Stimulated activated CD4-positive, alpha-beta T cell treated with anti-CD3 and anti-CD28 coated beads, Interleukin-2, amount 100 ng/mL, for 24 hours (primary cell): Measurements from ENCODE around the gene QKI.

Experiments
- DNase-seq, 2 donors: peaks; one replicate each; pipeline ENCODE4 v3.0.0-alpha.2; 2020

The QKI gene

DNA sequence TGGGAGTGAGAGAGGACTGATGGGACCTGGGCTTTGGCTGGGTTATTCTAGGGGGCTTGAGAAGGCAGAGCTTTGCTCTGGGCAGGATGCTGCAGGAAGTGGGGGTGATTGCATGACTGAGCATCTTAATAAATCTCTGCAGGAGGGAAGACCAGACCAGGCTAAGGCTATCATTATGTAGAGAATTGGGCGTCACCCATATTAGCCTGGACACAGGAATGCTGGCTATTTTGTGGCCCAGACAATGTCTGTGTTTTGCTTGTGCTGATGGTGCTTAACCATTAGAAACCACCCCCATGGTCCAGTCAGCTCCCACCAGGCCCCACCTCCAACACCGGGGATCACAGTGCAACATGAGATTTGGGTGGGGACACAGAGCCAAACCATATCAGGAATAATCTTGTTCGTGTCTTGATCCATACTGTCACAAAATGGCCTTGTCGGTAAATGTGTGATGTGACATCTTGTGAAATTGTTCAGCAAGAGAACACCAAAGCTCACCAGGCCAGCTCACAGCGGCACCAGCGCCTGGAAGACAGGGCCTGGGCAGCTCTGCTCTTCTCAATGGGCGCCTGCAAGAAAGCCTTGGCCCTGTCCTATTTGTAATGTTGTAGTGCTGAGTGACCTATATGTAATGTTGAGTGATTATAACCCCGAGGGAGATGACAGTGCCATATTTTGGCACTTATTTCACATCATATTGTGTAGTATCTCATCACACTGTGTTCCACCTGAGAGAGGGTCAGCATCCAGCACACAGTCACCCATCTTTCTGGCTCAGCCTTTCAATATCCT lies 211.8 kb downstream of the QKI start:
- no peak for DNase-seq

DNA sequence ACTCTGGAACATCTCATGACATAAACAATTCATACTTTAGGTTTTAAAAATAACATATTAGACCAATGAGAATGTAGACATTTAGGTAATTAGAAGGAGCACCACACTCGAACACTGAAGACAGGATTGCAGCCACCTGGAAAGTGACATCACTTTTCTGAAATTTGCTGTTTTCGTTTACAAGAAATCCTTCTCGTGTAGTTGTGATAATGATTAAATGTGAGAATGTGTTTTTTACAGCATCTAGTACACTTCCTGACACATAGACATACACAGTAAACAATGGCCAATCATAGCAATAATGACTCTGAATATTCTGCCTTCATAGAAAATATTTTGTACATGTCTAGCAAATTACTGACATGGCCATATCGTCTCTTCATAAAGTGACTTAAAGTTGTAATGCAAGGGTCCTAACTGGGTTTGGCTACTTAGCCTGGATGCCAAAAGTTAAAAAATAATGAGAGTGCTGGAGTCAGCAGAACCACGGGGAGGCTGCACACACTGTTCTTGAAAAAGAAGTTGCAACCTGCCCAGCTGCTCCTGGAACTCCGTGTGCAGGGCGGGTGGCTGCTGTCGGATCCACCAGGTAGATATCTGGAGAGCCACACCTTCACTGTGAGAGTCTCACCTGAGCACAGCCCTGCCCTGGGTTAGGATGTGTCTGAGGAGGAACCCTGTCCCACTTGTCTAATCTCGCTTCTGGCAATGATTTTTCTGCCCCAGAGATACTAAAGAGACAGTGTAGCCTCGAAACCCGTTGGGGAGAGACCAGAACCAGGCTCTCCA lies 212.9 kb downstream of the QKI start:
- no peak for DNase-seq
